H9 (cell line): Measurements from ENCODE around the gene SH3PXD2B. TPM values are rescaled to one million over a fixed set of nuclear protein-coding genes. Genes with fewer than 3 reads are reported as not detected.
A peak's percentile ranks its signal among the peaks of the same experiment; 100 is the strongest.

Experiments used
- DNase-seq: peaks from one replicate; pipeline ENCODE4 v3.0.0-alpha.2; 2017
- H2AFZ ChIP-seq: one replicate; pipeline ENCODE4 v1.6.1; 2013; ENCODE audit warnings: mild to moderate bottlenecking, low read length, control low read depth, moderate library complexity
- H2AK5ac ChIP-seq: 2 replicates; pipeline ENCODE4 v1.6.1; 2013; ENCODE audit warnings: low read length, control low read depth, mixed read lengths; ENCODE audit not compliant: insufficient read length
- H2BK120ac ChIP-seq: one replicate; pipeline ENCODE4 v1.6.1; 2013; ENCODE audit warnings: low read depth, mild to moderate bottlenecking, low read length, control low read depth, inconsistent platforms; ENCODE audit not compliant: poor library complexity, severe bottlenecking
- H2BK12ac ChIP-seq: 2 replicates; pipeline ENCODE4 v1.6.1; 2013; ENCODE audit warnings: low read length, control low read depth, mixed read lengths, low read depth; ENCODE audit not compliant: insufficient read length
- H2BK15ac ChIP-seq: 2 replicates; pipeline ENCODE4 v1.6.1; 2013; ENCODE audit warnings: low read depth, low read length, control low read depth
- H2BK20ac ChIP-seq: one replicate; pipeline ENCODE4 v1.6.1; 2013; ENCODE audit warnings: low read depth, mild to moderate bottlenecking, low read length, control low read depth, inconsistent platforms; ENCODE audit not compliant: poor library complexity, severe bottlenecking
- H2BK5ac ChIP-seq: 2 replicates; pipeline ENCODE4 v1.6.1; 2013; ENCODE audit warnings: low read length, control low read depth, mixed read lengths; ENCODE audit not compliant: insufficient read length
- H3K14ac ChIP-seq: 2 replicates; pipeline ENCODE4 v1.6.1; 2013; ENCODE audit warnings: low read length, control low read depth; ENCODE audit not compliant: insufficient read depth
- H3K18ac ChIP-seq: 2 replicates; pipeline ENCODE4 v1.6.1; 2013; ENCODE audit warnings: low read depth, mild to moderate bottlenecking, mixed read lengths, low read length, control low read depth; ENCODE audit not compliant: insufficient read length
- H3K23ac ChIP-seq: 2 replicates; pipeline ENCODE4 v1.6.1; 2013; ENCODE audit warnings: low read length, control low read depth, mixed read lengths, low read depth; ENCODE audit not compliant: insufficient read length
- H3K23me2 ChIP-seq: 2 replicates; pipeline ENCODE4 v1.6.1; 2013; ENCODE audit warnings: low read depth, mild to moderate bottlenecking, mixed read lengths, low read length, control low read depth; ENCODE audit not compliant: insufficient read length, poor library complexity, severe bottlenecking
- H3K27ac ChIP-seq: 2 replicates; pipeline ENCODE4 v1.5.1; 2013; ENCODE audit warnings: low read length, control low read depth, mixed read lengths, low read depth; ENCODE audit not compliant: insufficient read length
- H3K27me3 ChIP-seq: 2 replicates; pipeline ENCODE4 v1.6.1; 2013; ENCODE audit warnings: low read length, control low read depth, inconsistent platforms; ENCODE audit not compliant: insufficient read depth
- H3K4ac ChIP-seq: 2 replicates; pipeline ENCODE4 v1.6.1; 2013; ENCODE audit warnings: low read depth, mild to moderate bottlenecking, control low read depth, inconsistent platforms, low read length, moderate library complexity
- H3K4me1 ChIP-seq: 2 replicates; pipeline ENCODE4 v1.6.1; 2013; ENCODE audit warnings: low read length, control low read depth, inconsistent platforms; ENCODE audit not compliant: insufficient read depth
- H3K4me2 ChIP-seq: 2 replicates; pipeline ENCODE4 v1.6.1; 2013; ENCODE audit warnings: low read length, control low read depth, mixed read lengths; ENCODE audit not compliant: insufficient read length, insufficient read depth
- H3K56ac ChIP-seq: 2 replicates; pipeline ENCODE4 v1.6.1; 2013; ENCODE audit warnings: low read depth, mild to moderate bottlenecking, mixed read lengths, low read length, control low read depth; ENCODE audit not compliant: insufficient read length
- H3K79me1 ChIP-seq: 2 replicates; pipeline ENCODE4 v1.6.1; 2013; ENCODE audit warnings: low read depth, mild to moderate bottlenecking, moderate library complexity, low read length, control low read depth, inconsistent platforms; ENCODE audit not compliant: insufficient read depth, poor library complexity, severe bottlenecking
- H3K79me2 ChIP-seq: 2 replicates; pipeline ENCODE4 v1.6.1; 2013; ENCODE audit warnings: low read length, control low read depth, inconsistent platforms; ENCODE audit not compliant: insufficient read depth
- H3K9ac ChIP-seq: 2 replicates; pipeline ENCODE4 v1.6.1; 2013; ENCODE audit warnings: low read length, control low read depth, mixed read lengths; ENCODE audit not compliant: insufficient read length; ENCODE audit errors: extremely low read depth
- H3K9me3 ChIP-seq: one replicate; pipeline ENCODE4 v1.6.1; 2013; ENCODE audit warnings: low read depth, low read length, inconsistent platforms; ENCODE audit not compliant: control insufficient read depth
- H3T11ph ChIP-seq: one replicate; pipeline ENCODE4 v1.6.1; 2013; ENCODE audit warnings: mild to moderate bottlenecking, low read length, control low read depth, inconsistent platforms
- H4K20me1 ChIP-seq: one replicate; pipeline ENCODE4 v1.6.1; 2013; ENCODE audit not compliant: control insufficient read depth, insufficient read length, insufficient read depth
- H4K5ac ChIP-seq: 2 replicates; pipeline ENCODE4 v1.6.1; 2013; ENCODE audit warnings: low read depth, mild to moderate bottlenecking, mixed read lengths, low read length, control low read depth; ENCODE audit not compliant: insufficient read length
- H4K8ac ChIP-seq: replicated peaks from 2 replicates; pipeline ENCODE4 v1.6.1; 2013; ENCODE audit warnings: low read length, control low read depth, mixed read lengths, low read depth; ENCODE audit not compliant: insufficient read length
- H4K91ac ChIP-seq: 2 replicates; pipeline ENCODE4 v1.6.1; 2013; ENCODE audit warnings: low read depth, mild to moderate bottlenecking, moderate library complexity, mixed read lengths, low read length, control low read depth; ENCODE audit not compliant: insufficient read length
- H3K27ac Mint-ChIP-seq, 3 experiments: 2 replicates in 2 of 3; 3 replicates in 1 of 3; pipeline ENCODE4 v1.8.0; 2020 to 2021; ENCODE audit warnings: mixed read lengths in 3 of 3, mild to moderate bottlenecking in 1 of 3, moderate library complexity in 1 of 3
- H3K27me3 Mint-ChIP-seq: 2 replicates; pipeline ENCODE4 v1.8.0; 2021; ENCODE audit warnings: low read depth, mild to moderate bottlenecking, moderate library complexity, mixed read lengths
- H3K36me3 Mint-ChIP-seq, 3 experiments: 2 replicates in 2 of 3; 3 replicates in 1 of 3; pipeline ENCODE4 v1.8.0; 2020 to 2021; ENCODE audit warnings: low read depth in 3 of 3, mixed read lengths in 3 of 3; ENCODE audit not compliant: insufficient read depth in 1 of 3
- H3K4me1 Mint-ChIP-seq, 2 experiments: 2 replicates each; pipeline ENCODE4 v1.8.0; 2020; ENCODE audit warnings: mixed read lengths in 2 of 2
- H3K4me3 Mint-ChIP-seq, 2 experiments: 2 replicates in 1 of 2; 3 replicates in 1 of 2; pipeline ENCODE4 v1.8.0; 2020 to 2021; ENCODE audit warnings: mild to moderate bottlenecking in 2 of 2, mixed read lengths in 2 of 2, moderate library complexity in 1 of 2
- H3K9me3 Mint-ChIP-seq, 2 experiments: 2 replicates in 1 of 2; 3 replicates in 1 of 2; pipeline ENCODE4 v1.8.0; 2020; ENCODE audit warnings: mild to moderate bottlenecking in 2 of 2, mixed read lengths in 2 of 2, moderate library complexity in 1 of 2
- CTCF ChIP-seq: fragments of 200-600 bp; sonication (generic); conservative IDR thresholded peaks from 3 replicates; pipeline ENCODE4 v1.8.0; 2021; ENCODE audit warnings: antibody characterized with exemption, mild to moderate bottlenecking
- WGBS: extraction: QIAGEN DNeasy Blood & Tissue Kit; methylation state at CpG from one replicate; pipeline ENCODE4 v1.1.7; 2013; ENCODE audit warnings: missing lambda C conversion rate, low lambda C conversion rate, mixed read lengths; ENCODE audit not compliant: insufficient read length; ENCODE audit errors: extremely low coverage; 5-methylcytosine and 5-hydroxymethylcytosine counted together
- total RNA-seq: library from RNA; stranded (reverse); gene quantifications from 2 replicates; pipeline ENCODE4 v1.2.1, GENCODE V29; 2021

Gene SH3PXD2B
- total RNA-seq, 1 experiment from 2014 or later, result 49.0 TPM

- Mint-ChIP-seq H3K4me3 (peak overlapping the region; percentile 83 to 85), H3K9me3 (peaks cover 0 to 3% of the 10 kb centered on the region in 2 experiments; a peak in 1 of 5 replicates), H3K27ac (peak overlapping the region; percentile 89 to 94 (median 92); a peak in 6 of 7 replicates), H3K4me1 (peaks cover 49 to 70% of the 10 kb centered on the region in 2 experiments), H3K36me3 (peaks cover 3 to 29% (median 6%) of the 10 kb centered on the region in 3 experiments; a peak in 6 of 7 replicates), H3K27me3 (no peaks in the 10 kb centered on the region; the same call in none of the 2 replicates)
- no CpG with 5 or more reads among the region's 18 CpGs for WGBS
- Histone ChIP-seq H3K79me2 (peaks cover 11% of the 10 kb centered on the region; the same call in 1 of the 2 replicates), H3K9me3 (no peaks in the 10 kb centered on the region), H3K23me2 (peaks cover 8% of the 10 kb centered on the region), H2BK120ac (no peak overlapping the region), H3K27ac (no peak overlapping the region), H3K9ac (no peak overlapping the region), H2BK5ac (no peak overlapping the region), H3K56ac (no peak overlapping the region), H3K18ac (no peak overlapping the region), H3K27me3 (no peaks in the 10 kb centered on the region), H4K8ac (no peak overlapping the region), H3K4me2 (peak overlapping the region; percentile 60), H3K14ac (no peak overlapping the region), H2AK5ac (no peak overlapping the region), H2BK15ac (no peak overlapping the region), H3K4me1 (0 out of 2 replicates have a peak, but pooled peaks cover 4% of the 10 kb centered on the region), H4K5ac (peak overlapping the region; percentile 43), H3T11ph (no peak overlapping the region), H3K23ac (no peak overlapping the region), H2BK20ac (no peak overlapping the region), H2AFZ (no peak overlapping the region), H4K91ac (no peak overlapping the region), H3K4ac (no peak overlapping the region), H4K20me1 (no peaks in the 10 kb centered on the region), H2BK12ac (no peak overlapping the region), H3K79me1 (peaks cover 2% of the 10 kb centered on the region)
- no peak; the same call in 2 of the 3 replicates for TF ChIP-seq CTCF
- DNase-seq, result peak; percentile 49
Observed at GRCh38 chr5:172452398-172453205, 1.7 kb downstream of the SH3PXD2B start.
